ENCODE results near the gene BMERB1.
"Not testable (repeated sequence)": the region's sequence is repeated elsewhere in the genome, so short reads cannot be mapped to it uniquely, and the experiment has no call there.

Gene BMERB1

DNA sequence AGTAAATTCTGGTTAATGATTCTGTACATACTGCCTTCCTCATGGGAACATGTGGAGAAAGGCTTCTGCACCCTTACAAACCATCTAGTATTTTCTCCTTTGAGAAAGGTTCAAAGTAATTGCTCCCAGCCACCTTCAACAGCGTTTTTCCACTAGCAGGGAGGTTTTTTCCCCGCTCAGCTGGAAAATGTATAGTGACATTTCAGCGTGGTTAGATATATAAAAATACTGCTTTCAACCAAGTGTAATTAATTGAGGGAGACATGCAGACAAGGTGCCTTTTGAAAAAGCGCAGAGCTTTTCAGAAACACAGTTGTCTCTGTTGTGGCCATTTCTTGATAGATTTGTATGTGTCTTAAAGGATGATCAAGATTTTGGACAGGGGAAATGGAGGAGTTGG lies 5.1 kb downstream of the BMERB1 start:
- H3K27ac ChIP-seq (replicated peaks; ENCODE audit: low read length), result no peak overlapping the region
- no peak overlapping the region for H2AFZ ChIP-seq (ENCODE audit: low read length)
- H2BK15ac ChIP-seq (ENCODE audit: low read length), result no peak overlapping the region
- H3K9me3 ChIP-seq (replicated peaks in 1 of 2; ENCODE audit: control insufficient read depth in 2 of 2, insufficient read depth in 1 of 2, low read depth in 1 of 2, low read length in 2 of 2), result no peaks in the 10 kb centered on the region
- no peak for DNase-seq (ENCODE audit: low spot score)
- WGBS, 2 donors (ENCODE audit: extremely low coverage in 2 of 2, insufficient read length in 2 of 2, insufficient replicate concordance in 1 of 2), result no CpG with 5 or more reads among the region's 4 CpGs
- H4K91ac ChIP-seq (ENCODE audit: low read depth, low read length, poor library complexity), result no peak overlapping the region
- no peak overlapping the region for H3K9ac ChIP-seq (ENCODE audit: low read depth, low read length, poor library complexity)
- no peak overlapping the region for H2BK120ac ChIP-seq (ENCODE audit: low read depth, low read length)
- no peak overlapping the region for H3K18ac ChIP-seq (ENCODE audit: low read length)
- no peak overlapping the region for H3K4ac ChIP-seq (ENCODE audit: low read length)
- H3K4me2 ChIP-seq (ENCODE audit: insufficient read depth, low read length, poor library complexity, severe bottlenecking), result peak overlapping the region; percentile 11
- H2AK5ac ChIP-seq (ENCODE audit: low read depth, low read length), result no peak overlapping the region
- no peak overlapping the region for H3K14ac ChIP-seq (ENCODE audit: low read length)
- no peak overlapping the region for H2BK12ac ChIP-seq (ENCODE audit: low read length)
- no peak overlapping the region for H3K23ac ChIP-seq (ENCODE audit: low read depth, low read length, poor library complexity)
- no peak overlapping the region for H4K8ac ChIP-seq (ENCODE audit: low read depth, low read length)
- H3K4me3 ChIP-seq (ENCODE audit: low read length in 2 of 2), result no peak overlapping the region
- H3K79me1 ChIP-seq (ENCODE audit: low read depth, low read length), result peaks cover 4% of the 10 kb centered on the region
- no peak overlapping the region for H2BK5ac ChIP-seq (ENCODE audit: low read length)
- H3K36me3 ChIP-seq (replicated peaks in 1 of 2; ENCODE audit: control insufficient read depth in 2 of 2, insufficient read depth in 2 of 2, low read length in 2 of 2), result no peaks in the 10 kb centered on the region
- peaks cover 2 to 5% of the 10 kb centered on the region in 2 donors for H3K4me1 ChIP-seq (ENCODE audit: control insufficient read depth in 2 of 2, insufficient read depth in 1 of 2, low read depth in 1 of 2, low read length in 2 of 2)
- no peaks in the 10 kb centered on the region for H3K27me3 ChIP-seq (ENCODE audit: control insufficient read depth in 3 of 3, insufficient read depth in 3 of 3, low read depth in 1 of 3, low read length in 3 of 3)

DNA sequence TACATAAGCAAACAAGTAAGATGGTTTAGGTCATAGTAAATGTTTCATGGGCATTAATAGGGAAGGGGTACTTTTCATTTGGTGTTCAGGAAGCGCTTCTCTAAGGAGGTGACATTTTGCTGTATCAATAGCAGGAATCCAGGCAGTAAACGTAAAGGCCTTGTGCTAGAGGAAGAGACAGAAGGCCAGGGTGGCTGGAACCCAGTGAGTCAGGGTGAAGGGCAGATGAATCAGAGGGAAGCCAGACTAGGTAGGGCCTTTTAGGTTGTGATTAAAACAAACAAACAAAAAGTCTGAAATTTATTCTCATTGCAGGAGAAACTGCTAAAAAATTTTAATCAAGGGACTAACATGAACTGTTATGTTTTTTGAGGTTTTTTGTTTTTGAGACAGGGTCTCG lies 6.5 kb downstream of the BMERB1 start:
- no peak overlapping the region for H3K27ac ChIP-seq (replicated peaks; ENCODE audit: low read length)
- H2BK12ac ChIP-seq (ENCODE audit: low read length), result no peak overlapping the region
- H3K14ac ChIP-seq (ENCODE audit: low read length), result no peak overlapping the region

DNA sequence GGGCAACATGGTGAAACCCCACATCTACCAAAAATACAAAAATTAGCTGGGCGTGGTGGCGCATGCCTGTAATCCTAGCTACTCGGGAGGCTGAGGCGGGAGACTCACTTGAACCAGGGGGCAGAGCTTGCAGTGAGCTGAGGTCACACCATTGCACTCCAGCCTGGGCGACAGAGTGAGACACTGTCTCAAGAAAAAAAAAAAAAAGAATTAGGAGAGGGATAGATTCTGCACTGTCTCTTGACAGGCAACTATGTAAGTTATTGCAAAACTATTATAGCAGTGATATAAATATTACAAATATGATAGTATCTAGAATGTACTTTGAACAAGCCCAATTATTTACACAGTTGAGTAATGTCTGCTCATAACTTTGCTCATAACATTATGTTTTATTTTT lies 7.8 kb downstream of the BMERB1 start:
- not testable (repeated sequence) for H3K9me3 ChIP-seq (replicated peaks in 1 of 2; ENCODE audit: control insufficient read depth in 2 of 2, insufficient read depth in 1 of 2, low read depth in 1 of 2, low read length in 2 of 2); H3K18ac ChIP-seq (ENCODE audit: low read length); H3K4me3 ChIP-seq (ENCODE audit: low read length in 2 of 2); H2BK15ac ChIP-seq (ENCODE audit: low read length); H3K27ac ChIP-seq (replicated peaks; ENCODE audit: low read length); H3K4ac ChIP-seq (ENCODE audit: low read length); H4K8ac ChIP-seq (ENCODE audit: low read depth, low read length); H3K79me1 ChIP-seq (ENCODE audit: low read depth, low read length); H2AFZ ChIP-seq (ENCODE audit: low read length); H4K91ac ChIP-seq (ENCODE audit: low read depth, low read length, poor library complexity); H3K9ac ChIP-seq (ENCODE audit: low read depth, low read length, poor library complexity); H3K4me1 ChIP-seq (ENCODE audit: control insufficient read depth in 2 of 2, insufficient read depth in 1 of 2, low read depth in 1 of 2, low read length in 2 of 2); H2BK120ac ChIP-seq (ENCODE audit: low read depth, low read length); H2BK5ac ChIP-seq (ENCODE audit: low read length); H2BK12ac ChIP-seq (ENCODE audit: low read length); H3K14ac ChIP-seq (ENCODE audit: low read length); H3K4me2 ChIP-seq (ENCODE audit: insufficient read depth, low read length, poor library complexity, severe bottlenecking); H3K36me3 ChIP-seq (replicated peaks in 1 of 2; ENCODE audit: control insufficient read depth in 2 of 2, insufficient read depth in 2 of 2, low read length in 2 of 2); DNase-seq (ENCODE audit: low spot score); H2AK5ac ChIP-seq (ENCODE audit: low read depth, low read length); H3K23ac ChIP-seq (ENCODE audit: low read depth, low read length, poor library complexity); H3K27me3 ChIP-seq (ENCODE audit: control insufficient read depth in 3 of 3, insufficient read depth in 3 of 3, low read depth in 1 of 3, low read length in 3 of 3)
- no CpG with 5 or more reads among the region's 5 CpGs for WGBS, 2 donors (ENCODE audit: extremely low coverage in 2 of 2, insufficient read length in 2 of 2, insufficient replicate concordance in 1 of 2)

More for the DNA sequence above, 6.5 kb downstream of the BMERB1 start:
- no peak overlapping the region for H4K91ac ChIP-seq (ENCODE audit: low read depth, low read length, poor library complexity)
- H2AFZ ChIP-seq (ENCODE audit: low read length), result no peak overlapping the region
- H3K79me1 ChIP-seq (ENCODE audit: low read depth, low read length), result peaks cover 4% of the 10 kb centered on the region
- no peak overlapping the region for H3K23ac ChIP-seq (ENCODE audit: low read depth, low read length, poor library complexity)
- no CpG with 5 or more reads among the region's 3 CpGs for WGBS, 2 donors (ENCODE audit: extremely low coverage in 2 of 2, insufficient read length in 2 of 2, insufficient replicate concordance in 1 of 2)
- H3K4me3 ChIP-seq (ENCODE audit: low read length in 2 of 2), result no peak overlapping the region
- H2AK5ac ChIP-seq (ENCODE audit: low read depth, low read length), result no peak overlapping the region
- no peak overlapping the region for H3K4me2 ChIP-seq (ENCODE audit: insufficient read depth, low read length, poor library complexity, severe bottlenecking)
- H3K18ac ChIP-seq (ENCODE audit: low read length), result no peak overlapping the region
- H3K9ac ChIP-seq (ENCODE audit: low read depth, low read length, poor library complexity), result no peak overlapping the region
- no peak overlapping the region for H4K8ac ChIP-seq (ENCODE audit: low read depth, low read length)
- no peak overlapping the region for H2BK5ac ChIP-seq (ENCODE audit: low read length)
- no peak overlapping the region for H3K4ac ChIP-seq (ENCODE audit: low read length)
- DNase-seq (ENCODE audit: low spot score), result no peak
- no peak overlapping the region for H2BK15ac ChIP-seq (ENCODE audit: low read length)
- H2BK120ac ChIP-seq (ENCODE audit: low read depth, low read length), result no peak overlapping the region
- H3K27me3 ChIP-seq (ENCODE audit: control insufficient read depth in 3 of 3, insufficient read depth in 3 of 3, low read depth in 1 of 3, low read length in 3 of 3), result no peaks in the 10 kb centered on the region
- H3K9me3 ChIP-seq (replicated peaks in 1 of 2; ENCODE audit: control insufficient read depth in 2 of 2, insufficient read depth in 1 of 2, low read depth in 1 of 2, low read length in 2 of 2), result no peaks in the 10 kb centered on the region
- no peaks in the 10 kb centered on the region for H3K36me3 ChIP-seq (replicated peaks in 1 of 2; ENCODE audit: control insufficient read depth in 2 of 2, insufficient read depth in 2 of 2, low read length in 2 of 2)
- H3K4me1 ChIP-seq (ENCODE audit: control insufficient read depth in 2 of 2, insufficient read depth in 1 of 2, low read depth in 1 of 2, low read length in 2 of 2), result peaks cover 0 to under 1% of the 10 kb centered on the region in 2 donors

DNA sequence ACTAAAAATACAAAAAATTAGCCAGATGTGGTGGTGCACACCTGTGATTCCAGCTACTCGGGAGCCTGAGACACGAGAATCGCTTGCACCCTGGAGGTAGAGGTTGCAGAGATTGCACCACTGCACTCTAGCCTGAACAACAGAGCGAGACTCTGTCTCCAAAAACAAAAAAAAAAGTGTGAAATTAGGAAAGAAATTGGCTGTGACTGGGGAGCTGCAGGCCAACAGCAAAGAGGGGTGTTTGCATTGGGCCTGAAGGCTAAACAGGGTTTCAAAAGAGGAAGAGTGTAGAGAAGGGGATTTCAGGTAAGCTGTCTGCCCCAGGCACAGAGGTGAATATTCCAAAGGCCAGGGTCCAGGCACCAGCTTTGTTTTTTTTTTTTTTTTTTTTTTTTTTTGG lies 9.4 kb downstream of the BMERB1 start:
- H2AK5ac ChIP-seq (ENCODE audit: low read depth, low read length), result no peak overlapping the region
- no peak overlapping the region for H3K4me2 ChIP-seq (ENCODE audit: insufficient read depth, low read length, poor library complexity, severe bottlenecking)
- no peak overlapping the region for H2BK5ac ChIP-seq (ENCODE audit: low read length)
- no peak overlapping the region for H3K4ac ChIP-seq (ENCODE audit: low read length)
- H4K8ac ChIP-seq (ENCODE audit: low read depth, low read length), result no peak overlapping the region
- no peak overlapping the region for H3K23ac ChIP-seq (ENCODE audit: low read depth, low read length, poor library complexity)
- no peak overlapping the region for H3K4me3 ChIP-seq (ENCODE audit: low read length in 2 of 2)
- H2BK12ac ChIP-seq (ENCODE audit: low read length), result no peak overlapping the region
- H4K91ac ChIP-seq (ENCODE audit: low read depth, low read length, poor library complexity), result no peak overlapping the region
- no peak overlapping the region for H2BK120ac ChIP-seq (ENCODE audit: low read depth, low read length)
- H3K18ac ChIP-seq (ENCODE audit: low read length), result no peak overlapping the region
- no peak overlapping the region for H2BK15ac ChIP-seq (ENCODE audit: low read length)
- H3K9ac ChIP-seq (ENCODE audit: low read depth, low read length, poor library complexity), result no peak overlapping the region
- no peaks in the 10 kb centered on the region for H3K4me1 ChIP-seq (ENCODE audit: control insufficient read depth in 2 of 2, insufficient read depth in 1 of 2, low read depth in 1 of 2, low read length in 2 of 2)
- DNase-seq (ENCODE audit: low spot score), result no peak
- H3K27me3 ChIP-seq (ENCODE audit: control insufficient read depth in 3 of 3, insufficient read depth in 3 of 3, low read depth in 1 of 3, low read length in 3 of 3), result no peaks in the 10 kb centered on the region
- no peak overlapping the region for H2AFZ ChIP-seq (ENCODE audit: low read length)
- H3K14ac ChIP-seq (ENCODE audit: low read length), result no peak overlapping the region
- peaks cover 4% of the 10 kb centered on the region for H3K79me1 ChIP-seq (ENCODE audit: low read depth, low read length)
- no CpG with 5 or more reads among the region's 4 CpGs for WGBS, 2 donors (ENCODE audit: extremely low coverage in 2 of 2, insufficient read length in 2 of 2, insufficient replicate concordance in 1 of 2)
- H3K36me3 ChIP-seq (replicated peaks in 1 of 2; ENCODE audit: control insufficient read depth in 2 of 2, insufficient read depth in 2 of 2, low read length in 2 of 2), result no peaks in the 10 kb centered on the region
- H3K9me3 ChIP-seq (replicated peaks in 1 of 2; ENCODE audit: control insufficient read depth in 2 of 2, insufficient read depth in 1 of 2, low read depth in 1 of 2, low read length in 2 of 2), result no peaks in the 10 kb centered on the region
- no peak overlapping the region for H3K27ac ChIP-seq (replicated peaks; ENCODE audit: low read length)

All from neuronal stem cell (in vitro differentiated cells).